Stomach (tissue), 4 donors: ENCODE data around the gene FAM83B.
"Not testable (repeated sequence)": the region's sequence is repeated elsewhere in the genome, so short reads cannot be mapped to it uniquely, and the experiment has no call there.

Source experiments
- CTCF ChIP-seq, 7 experiments: fragments of 450-650 bp in 4 of 7; fragments of 200-600 bp in 3 of 7; sonication (generic) in 3 of 7; IDR thresholded peaks; one replicate each; pipeline ENCODE4 v1.5.1; 2016 to 2019; ENCODE audit warnings: antibody characterized with exemption in 7 of 7, control low read depth in 2 of 7, mild to moderate bottlenecking in 1 of 7
- EP300 ChIP-seq: sonication (generic); formaldehyde crosslinking; IDR thresholded peaks from one replicate; pipeline ENCODE4 v1.6.1; 2017; ENCODE audit warnings: antibody characterized with exemption

- not testable (repeated sequence) for TF ChIP-seq CTCF (IDR thresholded peaks at IDR 0.05); EP300
These were observed 35.3 kb downstream of the FAM83B start for GRCh38 chr6:54881891-54882290.
